T-helper 2 cell treated with Interferon-gamma antibody and Interleukin-4, amounts not matched to agents 5 μg/mL and 100 μg/mL, for 36 hours (primary cell): ENCODE measurements around the gene SHISAL1.
"Not testable (repeated sequence)": the region's sequence is repeated elsewhere in the genome, so short reads cannot be mapped to it uniquely, and the experiment has no call there.

ENCODE experiments used
- DNase-seq: peaks from one replicate; pipeline ENCODE4 v3.0.0; 2021; ENCODE audit warnings: low spot score
- H3K27ac Mint-ChIP-seq: one replicate; pipeline ENCODE4 v1.8.0; 2021; ENCODE audit warnings: mild to moderate bottlenecking, mixed read lengths
- H3K27me3 Mint-ChIP-seq: one replicate; pipeline ENCODE4 v1.8.0; 2021; ENCODE audit warnings: low read depth, mixed read lengths
- H3K36me3 Mint-ChIP-seq: one replicate; pipeline ENCODE4 v1.8.0; 2021; ENCODE audit warnings: low read depth, mixed read lengths
- H3K4me1 Mint-ChIP-seq: one replicate; pipeline ENCODE4 v1.8.0; 2021; ENCODE audit warnings: low read depth, mixed read lengths
- H3K4me3 Mint-ChIP-seq: one replicate; pipeline ENCODE4 v1.8.0; 2022; ENCODE audit warnings: mild to moderate bottlenecking, moderate library complexity, mixed read lengths
- H3K9me3 Mint-ChIP-seq: one replicate; pipeline ENCODE4 v1.8.0; 2021; ENCODE audit warnings: mixed read lengths

SHISAL1 gene

DNA sequence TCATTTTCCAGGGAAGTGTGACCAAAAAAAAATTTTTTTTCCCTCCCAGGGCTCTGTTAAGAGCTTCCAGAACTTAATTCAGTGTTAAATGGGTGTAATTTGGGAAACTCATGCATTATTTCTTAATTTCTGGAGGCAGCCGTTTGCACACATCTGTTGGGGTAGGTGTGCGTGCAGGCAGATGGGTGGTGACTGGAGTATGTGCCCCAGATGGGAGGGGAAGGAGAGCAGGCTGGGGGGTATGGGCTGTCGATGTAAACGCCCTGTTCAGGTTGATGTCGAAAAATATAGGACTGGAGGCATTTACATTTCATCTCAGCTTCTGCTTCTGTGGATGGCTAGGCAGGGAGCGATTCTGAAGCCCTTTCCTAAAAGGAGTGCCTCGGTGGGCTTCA lies 13.7 kb upstream of the SHISAL1 start:
- no peaks in the 10 kb centered on the region for H3K9me3 Mint-ChIP-seq
- peak overlapping the region; percentile 69 for H3K4me3 Mint-ChIP-seq
- peaks cover 60% of the 10 kb centered on the region for H3K27me3 Mint-ChIP-seq
- H3K36me3 Mint-ChIP-seq = no peaks in the 10 kb centered on the region
- no peak for DNase-seq
- no peak overlapping the region for H3K27ac Mint-ChIP-seq
- H3K4me1 Mint-ChIP-seq = peaks cover 11% of the 10 kb centered on the region

DNA sequence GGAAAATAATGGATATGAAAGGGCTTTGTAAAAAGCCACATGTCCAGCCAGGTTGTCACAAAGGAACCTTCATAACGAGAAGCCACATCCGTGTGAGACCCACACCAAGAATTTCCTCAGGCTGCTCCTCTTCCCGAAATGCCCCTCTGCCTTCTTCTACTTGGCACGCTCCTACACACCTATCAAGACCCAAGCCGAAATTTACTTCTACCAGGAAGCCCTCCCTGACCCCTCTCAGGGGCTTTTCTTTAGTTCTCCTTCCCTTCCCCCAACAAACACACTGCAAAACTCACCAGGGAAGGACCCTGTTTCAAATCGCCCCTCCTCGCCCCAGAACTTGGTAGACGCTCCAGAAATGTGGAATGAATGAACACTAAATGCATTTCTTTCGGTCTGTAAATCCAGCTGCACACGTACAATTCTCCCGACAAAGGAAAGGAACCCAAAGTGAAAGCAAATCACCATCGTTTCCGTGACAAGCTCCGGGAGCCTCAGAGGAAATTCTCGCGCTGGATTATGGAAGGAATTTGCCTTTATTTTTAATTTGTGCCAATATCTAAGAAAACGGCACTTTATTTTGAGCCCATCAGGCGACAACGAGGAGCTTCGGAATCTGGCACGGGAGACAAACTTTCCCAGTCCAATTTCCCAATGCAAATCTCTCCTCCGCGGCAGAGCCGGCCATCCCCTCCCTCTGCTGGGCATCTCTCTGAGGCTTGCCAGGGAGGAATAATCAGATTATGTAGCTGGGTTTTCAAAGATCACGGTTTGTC lies 13.2 kb upstream of the SHISAL1 start:
- Mint-ChIP-seq H3K27ac (no peak overlapping the region), H3K4me3 (peak overlapping the region; percentile 69), H3K36me3 (no peaks in the 10 kb centered on the region), H3K9me3 (no peaks in the 10 kb centered on the region), H3K4me1 (peaks cover 11% of the 10 kb centered on the region), H3K27me3 (peaks cover 60% of the 10 kb centered on the region)
- DNase-seq = no peak

DNA sequence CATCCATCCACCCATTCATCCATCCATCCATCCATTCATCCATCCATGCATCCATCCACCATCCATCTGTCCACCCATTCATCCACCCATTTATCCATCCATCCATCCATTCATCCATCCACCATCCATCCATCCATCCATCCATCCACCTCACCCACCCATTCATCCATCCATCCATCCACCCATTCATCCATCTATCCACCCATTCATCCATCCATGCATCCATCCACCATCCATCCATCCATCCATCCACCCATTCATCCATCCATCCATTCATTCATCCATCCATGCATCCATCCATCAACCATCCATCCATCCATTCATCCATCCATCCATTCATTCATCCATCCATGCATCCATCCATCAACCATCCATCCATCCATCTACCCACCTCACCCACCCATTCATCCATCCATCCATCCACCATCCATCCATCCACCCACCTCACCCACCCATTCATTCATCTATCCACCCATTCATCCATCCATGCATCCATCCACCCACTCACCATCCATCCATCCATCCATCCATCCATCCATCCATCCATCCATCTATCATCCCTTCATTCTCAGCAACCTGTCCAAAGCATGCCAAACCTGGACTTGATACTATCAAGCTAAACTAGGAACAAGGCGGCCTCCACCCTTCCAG lies 10.5 kb upstream of the SHISAL1 start:
- H3K27me3 Mint-ChIP-seq = peaks cover 41% of the 10 kb centered on the region
- DNase-seq, H3K9me3 Mint-ChIP-seq, H3K4me3 Mint-ChIP-seq, H3K4me1 Mint-ChIP-seq, H3K36me3 Mint-ChIP-seq, H3K27ac Mint-ChIP-seq: not testable (repeated sequence)

DNA sequence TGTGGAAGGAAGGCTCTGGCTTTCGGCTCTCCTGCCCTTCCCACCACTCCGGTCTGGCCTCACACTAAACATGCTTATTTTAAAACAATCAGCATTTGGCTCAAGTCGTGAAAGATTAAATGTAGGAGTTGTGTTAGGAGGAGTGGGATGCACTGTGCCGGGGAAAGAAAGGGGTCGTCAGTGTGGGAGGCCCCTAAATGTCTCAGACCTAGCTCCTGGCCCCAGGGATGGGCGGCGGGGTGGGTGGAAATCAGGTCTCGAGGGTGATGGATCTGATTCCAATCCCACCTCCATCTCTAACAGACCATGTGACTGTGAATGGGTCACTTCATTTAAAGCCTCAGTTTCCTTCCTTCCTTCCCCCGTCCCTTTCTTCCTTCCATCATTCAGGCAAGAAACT lies 6.9 kb upstream of the SHISAL1 start:
- no peak for DNase-seq
- no peaks in the 10 kb centered on the region for H3K36me3 Mint-ChIP-seq
- H3K27ac Mint-ChIP-seq = no peak overlapping the region
- no peak overlapping the region for H3K4me3 Mint-ChIP-seq
- H3K4me1 Mint-ChIP-seq = peaks cover 3% of the 10 kb centered on the region
- H3K9me3 Mint-ChIP-seq = no peaks in the 10 kb centered on the region
- peaks cover 13% of the 10 kb centered on the region for H3K27me3 Mint-ChIP-seq

DNA sequence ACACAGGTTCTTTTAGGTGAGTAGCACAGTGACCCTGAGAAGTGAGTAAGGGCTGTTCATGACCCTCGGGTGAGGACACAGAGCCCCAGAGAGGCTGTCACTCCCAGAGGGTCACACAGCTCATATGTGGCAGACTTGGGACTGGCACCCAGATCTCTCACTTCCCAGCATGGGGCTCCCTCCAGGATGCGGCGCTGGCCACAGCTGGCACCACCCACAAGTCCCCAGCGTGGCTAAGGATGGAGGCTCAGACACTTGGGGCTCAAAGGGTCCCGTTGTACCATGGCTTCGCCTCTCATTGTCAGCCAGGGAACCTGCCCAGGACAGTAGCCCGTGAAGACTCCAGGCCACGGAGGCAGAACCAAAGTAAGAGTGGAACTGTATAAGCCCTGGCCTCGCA lies 6.0 kb upstream of the SHISAL1 start:
- Mint-ChIP-seq H3K9me3 (no peaks in the 10 kb centered on the region), H3K27ac (no peak overlapping the region), H3K36me3 (no peaks in the 10 kb centered on the region), H3K27me3 (peaks cover 7% of the 10 kb centered on the region), H3K4me3 (no peak overlapping the region), H3K4me1 (peaks cover 9% of the 10 kb centered on the region)
- no peak for DNase-seq

DNA sequence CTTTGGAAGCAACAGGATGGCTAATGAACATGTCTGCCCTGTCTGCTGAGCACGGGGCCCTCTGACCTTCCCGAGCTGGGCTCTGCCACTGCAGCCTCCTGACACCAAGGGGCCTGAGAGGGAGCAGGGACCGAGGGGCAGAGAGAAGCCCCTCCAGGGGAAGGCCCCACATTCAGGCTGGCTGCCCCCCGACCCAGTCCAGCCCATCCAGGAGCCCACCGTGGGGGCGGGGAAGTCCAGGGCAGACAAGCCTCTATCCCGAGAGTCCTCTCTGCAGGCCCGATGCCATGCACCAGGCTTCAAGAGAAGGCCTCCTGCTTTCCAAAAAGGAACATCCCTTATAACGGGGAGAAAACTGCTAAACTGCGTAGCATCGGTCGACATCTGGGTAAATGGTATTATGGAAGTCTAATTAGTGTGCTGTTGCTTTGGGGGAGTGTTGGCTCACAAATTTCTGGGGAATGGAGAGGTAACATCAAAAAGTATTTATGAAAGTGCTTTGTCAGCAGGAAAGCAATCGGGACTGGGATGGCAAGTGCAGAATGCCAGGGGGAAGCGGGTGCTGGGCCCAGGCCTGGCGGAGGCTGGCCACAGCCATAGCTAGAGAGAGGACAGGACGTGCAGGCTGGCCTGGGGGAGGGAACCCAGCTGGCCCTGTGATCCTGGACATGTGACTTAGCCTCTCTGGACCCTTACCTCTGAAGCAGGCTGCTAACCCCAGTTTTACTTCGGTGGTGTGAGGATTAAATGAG lies 5.3 kb upstream of the SHISAL1 start:
- Mint-ChIP-seq H3K4me3 (no peak overlapping the region), H3K27me3 (peaks cover 3% of the 10 kb centered on the region), H3K4me1 (peaks cover 9% of the 10 kb centered on the region), H3K27ac (no peak overlapping the region), H3K9me3 (no peaks in the 10 kb centered on the region), H3K36me3 (no peaks in the 10 kb centered on the region)
- no peak for DNase-seq

DNA sequence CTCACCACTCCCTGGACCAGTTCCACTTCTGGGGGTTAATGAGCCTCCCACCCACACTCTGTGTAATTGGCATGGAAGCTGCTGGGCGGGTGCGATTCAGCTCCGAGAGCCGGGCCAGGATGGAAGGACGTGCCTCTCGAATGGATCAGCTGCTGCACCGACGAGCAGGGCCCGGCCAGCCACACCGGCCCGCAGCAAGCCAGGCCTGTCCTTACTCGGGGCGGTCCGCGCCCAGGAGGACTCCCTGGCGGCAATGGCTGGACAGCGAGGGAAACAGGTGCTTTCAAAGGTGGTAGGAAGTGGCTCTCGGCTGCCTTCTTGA lies 4.3 kb upstream of the SHISAL1 start:
- H3K4me1 Mint-ChIP-seq = peaks cover 9% of the 10 kb centered on the region
- no peak overlapping the region for H3K4me3 Mint-ChIP-seq
- no peaks in the 10 kb centered on the region for H3K36me3 Mint-ChIP-seq
- H3K9me3 Mint-ChIP-seq = no peaks in the 10 kb centered on the region
- no peak overlapping the region for H3K27ac Mint-ChIP-seq
- no peak for DNase-seq
- H3K27me3 Mint-ChIP-seq = no peaks in the 10 kb centered on the region

DNA sequence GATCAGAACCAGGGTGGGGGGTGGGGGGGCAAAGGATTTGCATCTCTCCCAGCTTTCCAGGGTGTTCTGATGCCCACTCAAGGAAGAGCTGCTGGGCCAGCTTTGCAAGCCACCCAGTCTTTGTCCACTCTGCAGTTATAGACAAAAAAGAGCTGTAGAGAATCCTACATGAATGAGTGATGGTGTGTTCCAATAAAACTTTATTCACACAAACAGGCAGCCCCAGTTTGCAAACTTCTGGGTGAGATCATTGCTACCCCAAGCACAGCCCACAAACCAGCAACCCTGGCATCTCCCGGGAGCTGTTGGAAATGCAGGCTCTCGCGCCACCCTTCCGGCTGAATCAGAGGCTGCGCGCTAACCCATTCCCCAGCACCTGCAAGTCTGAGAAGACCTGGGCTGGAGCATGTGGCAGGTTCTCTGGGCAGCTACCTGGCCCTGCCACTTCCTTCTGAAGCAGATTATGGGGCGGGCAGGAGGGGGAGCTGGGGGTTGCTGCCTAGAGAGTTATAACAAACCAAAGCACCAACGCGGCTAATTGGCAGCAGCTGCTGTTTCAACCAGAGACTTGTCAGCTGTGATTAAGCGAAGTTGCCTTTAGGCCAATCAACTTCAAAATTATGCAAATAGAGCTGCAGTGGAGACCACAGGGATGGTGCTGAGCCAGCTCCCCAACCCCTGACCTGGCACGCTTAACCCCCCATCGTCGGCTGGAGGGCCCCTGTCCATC lies 3.8 kb upstream of the SHISAL1 start:
- Mint-ChIP-seq H3K4me1 (peaks cover 9% of the 10 kb centered on the region), H3K36me3 (no peaks in the 10 kb centered on the region), H3K9me3 (no peaks in the 10 kb centered on the region), H3K27ac (no peak overlapping the region), H3K27me3 (no peaks in the 10 kb centered on the region), H3K4me3 (no peak overlapping the region)
- no peak for DNase-seq

DNA sequence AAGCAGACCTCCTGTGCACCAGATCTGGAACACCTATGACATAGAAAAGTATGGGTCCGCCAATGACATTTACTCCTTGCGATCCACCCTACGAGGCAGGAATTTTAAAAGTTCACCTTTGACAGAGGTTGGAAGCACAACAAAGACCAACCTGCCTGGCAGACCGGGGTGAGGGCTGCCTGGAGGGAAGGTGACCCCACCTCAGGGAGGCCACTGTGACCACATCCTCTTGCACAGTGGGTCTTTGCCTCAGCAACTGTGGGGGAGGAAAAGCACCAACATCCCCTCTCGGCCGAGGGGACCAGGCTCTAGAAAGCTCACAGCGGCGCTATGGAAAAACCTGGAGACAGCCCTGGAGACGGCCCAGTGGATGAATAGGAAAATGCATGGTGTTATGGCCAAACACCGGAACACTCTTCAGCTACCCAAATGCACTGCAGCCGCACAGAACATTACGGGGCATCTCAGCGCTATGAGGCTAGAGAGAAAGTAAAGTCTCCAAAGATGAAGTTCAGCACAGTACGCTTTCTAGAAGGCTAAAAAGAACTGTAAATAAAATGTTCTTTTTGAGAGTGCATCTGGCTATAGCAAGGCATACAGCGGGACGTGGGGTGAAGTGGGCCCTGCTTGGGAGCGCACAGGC lies 1.8 kb upstream of the SHISAL1 start:
- H3K4me3 Mint-ChIP-seq = no peak overlapping the region
- peaks cover 9% of the 10 kb centered on the region for H3K4me1 Mint-ChIP-seq
- no peaks in the 10 kb centered on the region for H3K27me3 Mint-ChIP-seq
- no peaks in the 10 kb centered on the region for H3K36me3 Mint-ChIP-seq
- H3K9me3 Mint-ChIP-seq = no peaks in the 10 kb centered on the region
- H3K27ac Mint-ChIP-seq = no peak overlapping the region
- no peak for DNase-seq

DNA sequence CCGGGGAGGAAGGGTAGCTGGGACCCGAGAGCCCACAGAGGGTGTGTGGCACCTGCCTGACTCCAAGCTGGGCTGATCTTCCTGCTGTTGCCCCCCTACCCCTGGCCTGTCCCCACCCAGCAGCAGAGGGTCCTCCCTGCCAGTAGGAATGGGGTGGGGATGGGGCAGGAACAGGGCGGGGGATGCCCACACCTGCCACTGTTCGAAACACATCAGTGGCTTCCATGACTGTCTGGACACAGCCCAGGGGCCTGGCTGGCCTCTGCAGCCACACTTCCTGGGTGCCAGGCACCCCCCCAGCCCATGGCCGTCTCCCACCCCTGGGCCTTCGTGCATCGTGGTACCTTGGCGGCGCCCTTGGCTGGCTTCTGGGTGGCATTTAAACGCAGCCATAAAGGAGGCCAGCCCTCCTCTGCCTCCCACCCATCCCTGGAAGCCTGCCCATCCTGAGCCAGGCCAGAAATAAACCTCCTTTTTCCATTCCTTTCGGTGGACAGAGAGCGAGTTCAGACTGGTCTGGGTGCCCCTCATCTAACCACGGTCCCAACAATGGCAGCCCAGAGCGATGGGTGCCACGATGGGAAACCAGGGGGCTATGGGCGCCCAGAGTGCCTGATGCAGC lies 745 bp upstream of the SHISAL1 start:
- Mint-ChIP-seq H3K4me3 (no peak overlapping the region), H3K36me3 (no peaks in the 10 kb centered on the region), H3K4me1 (peaks cover 9% of the 10 kb centered on the region), H3K9me3 (no peaks in the 10 kb centered on the region), H3K27me3 (no peaks in the 10 kb centered on the region), H3K27ac (no peak overlapping the region)
- no peak for DNase-seq

DNA sequence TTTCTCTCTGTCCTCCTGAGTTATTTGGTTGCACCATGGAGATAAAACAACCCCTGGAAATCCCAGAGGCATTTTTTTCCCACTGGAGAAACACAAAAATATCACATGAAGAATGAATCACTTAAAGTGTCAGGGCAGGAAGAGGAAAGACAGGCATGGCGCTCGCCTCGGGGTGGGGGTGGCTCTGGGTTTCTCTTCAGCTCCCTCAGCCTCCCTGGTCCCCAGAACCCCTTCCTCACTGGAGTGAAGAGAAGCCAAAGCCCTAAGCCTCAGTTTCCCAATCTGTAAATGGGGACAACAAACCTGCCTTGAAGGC lies 938 bp downstream of the SHISAL1 start:
- H3K4me1 Mint-ChIP-seq = peaks cover 9% of the 10 kb centered on the region
- H3K27ac Mint-ChIP-seq = no peak overlapping the region
- H3K9me3 Mint-ChIP-seq = no peaks in the 10 kb centered on the region
- no peaks in the 10 kb centered on the region for H3K36me3 Mint-ChIP-seq
- DNase-seq = no peak
- H3K4me3 Mint-ChIP-seq = no peak overlapping the region
- no peaks in the 10 kb centered on the region for H3K27me3 Mint-ChIP-seq

DNA sequence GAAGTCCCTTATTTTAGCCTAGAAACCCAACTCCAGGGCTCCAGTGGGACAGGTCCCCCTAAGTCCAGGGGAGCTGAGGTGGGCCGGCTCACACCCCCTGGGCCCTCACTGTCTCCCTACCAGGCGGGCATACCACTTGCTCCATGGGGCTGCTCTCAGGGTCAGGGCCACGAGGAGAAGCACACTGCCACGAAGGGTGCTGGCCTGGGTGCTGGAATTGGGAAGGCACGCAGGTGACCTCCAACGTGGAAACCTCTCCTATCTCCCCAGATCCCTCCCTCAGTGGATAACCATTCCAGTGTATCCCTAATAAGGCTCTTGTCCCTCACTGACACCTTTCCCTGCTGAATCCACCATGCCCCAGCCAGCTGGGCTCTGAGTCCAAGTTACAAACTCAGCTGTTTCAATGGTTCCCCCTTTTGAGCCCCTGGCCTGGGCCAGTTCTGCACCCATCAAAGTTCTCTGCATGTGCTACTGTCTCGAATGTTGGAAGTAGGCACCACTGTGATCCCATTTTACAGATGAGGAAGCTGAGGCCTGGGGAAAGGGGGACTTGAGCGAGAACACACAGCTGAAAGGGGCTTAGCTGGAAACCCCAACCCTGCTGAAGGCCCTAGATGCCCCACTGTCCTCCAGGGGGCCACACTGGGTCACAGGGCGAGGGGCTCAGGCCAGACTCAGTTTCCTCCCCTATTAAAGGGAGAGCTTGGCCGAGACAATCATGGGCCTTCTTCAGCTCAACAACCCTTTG lies 1.5 kb downstream of the SHISAL1 start:
- Mint-ChIP-seq H3K36me3 (no peaks in the 10 kb centered on the region), H3K27ac (no peak overlapping the region), H3K9me3 (no peaks in the 10 kb centered on the region), H3K4me1 (peaks cover 9% of the 10 kb centered on the region), H3K27me3 (no peaks in the 10 kb centered on the region), H3K4me3 (no peak overlapping the region)
- no peak for DNase-seq

DNA sequence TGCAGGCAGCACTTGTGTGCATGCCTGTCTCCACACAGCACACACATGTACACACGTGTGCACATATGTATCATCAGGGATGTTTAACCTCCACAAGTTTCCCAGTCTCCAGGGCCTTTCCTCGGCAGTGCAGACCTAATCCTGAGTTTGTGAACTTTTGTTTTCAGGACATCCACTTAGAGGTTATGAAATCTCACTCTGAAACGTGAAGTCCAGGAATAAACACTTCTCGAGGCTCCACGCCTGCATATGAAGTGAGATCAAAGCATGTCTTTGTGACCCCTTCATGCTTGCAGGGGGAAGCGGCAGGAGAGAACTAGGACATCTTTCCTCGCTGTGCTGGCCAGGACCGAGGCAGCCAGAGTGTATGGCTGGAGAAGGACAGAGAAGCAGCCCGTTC lies 3.1 kb downstream of the SHISAL1 start:
- H3K9me3 Mint-ChIP-seq = no peaks in the 10 kb centered on the region
- DNase-seq = no peak
- H3K4me1 Mint-ChIP-seq = peaks cover 6% of the 10 kb centered on the region
- no peak overlapping the region for H3K4me3 Mint-ChIP-seq
- no peak overlapping the region for H3K27ac Mint-ChIP-seq
- H3K36me3 Mint-ChIP-seq = no peaks in the 10 kb centered on the region
- H3K27me3 Mint-ChIP-seq = no peaks in the 10 kb centered on the region
